Measurements from ENCODE around the gene KCNG2. TPM values are rescaled to one million over a fixed set of nuclear protein-coding genes. Genes with fewer than 3 reads are reported as not detected.
"Not testable (repeated sequence)": the region's sequence is repeated elsewhere in the genome, so short reads cannot be mapped to it uniquely, and the experiment has no call there.

KCNG2 gene
- total RNA-seq, 6 experiments from 2014 or later: not detected

GRCh38 chr18:79861687-79862086 lies 63.9 kb downstream of the KCNG2 start:
- WGBS (ENCODE audit: insufficient coverage, low coverage, low lambda C conversion rate, missing lambda C conversion rate): 67% methylated on average over 2 of the region's 2 CpGs
- Histone ChIP-seq H3K27ac (no peak overlapping the region), H3K36me3 (no peaks in the 10 kb centered on the region), H3K27me3 (no peaks in the 10 kb centered on the region), H3K4me1 (no peaks in the 10 kb centered on the region), H3K4me3 (no peak overlapping the region), H3K9me3 (no peaks in the 10 kb centered on the region)
- TF ChIP-seq CTCF (IDR thresholded peaks at IDR 0.05) (no peak), POLR2A (IDR thresholded peaks at IDR 0.05) (no peak)
- DNase-seq (no peak), ATAC-seq (no peak)
- intact Hi-C loops (cut with DNase I): no loop called here

GRCh38 chr18:79862562-79862961 lies 64.8 kb downstream of the KCNG2 start:
- ATAC-seq (no peak), DNase-seq (no peak)
- no peaks in the 10 kb centered on the region for H3K36me3 ChIP-seq
- H3K27ac ChIP-seq: no peak overlapping the region
- H3K4me1 ChIP-seq: no peaks in the 10 kb centered on the region
- no peaks in the 10 kb centered on the region for H3K9me3 ChIP-seq
- no peak overlapping the region for H3K4me3 ChIP-seq
- intact Hi-C loops (cut with DNase I): no loop called here
- no peak for TF ChIP-seq POLR2A (IDR thresholded peaks at IDR 0.05)
- no peak for TF ChIP-seq CTCF (IDR thresholded peaks at IDR 0.05)
- WGBS (ENCODE audit: insufficient coverage, low coverage, low lambda C conversion rate, missing lambda C conversion rate): 79% methylated on average over 12 of the region's 15 CpGs
- H3K27me3 ChIP-seq: no peaks in the 10 kb centered on the region

- peak in 1 of 3 donors; percentile 19 for DNase-seq
- TF ChIP-seq POLR2A (IDR thresholded peaks at IDR 0.05): no peak
- TF ChIP-seq CTCF (IDR thresholded peaks at IDR 0.05): no peak
- no peak overlapping the region for H3K4me3 ChIP-seq
These were observed 65.6 kb downstream of the KCNG2 start for GRCh38 chr18:79863161-79864005.

GRCh38 chr18:79864006-79864725 lies 66.4 kb downstream of the KCNG2 start:
- DNase-seq (peak in 1 of 3 donors; percentile 35), ATAC-seq (peak in 1 of 4 donors; percentile 25)
- Histone ChIP-seq H3K4me3 (no peak overlapping the region), H3K27me3 (no peaks in the 10 kb centered on the region), H3K36me3 (no peaks in the 10 kb centered on the region), H3K27ac (no peak overlapping the region), H3K9me3 (no peaks in the 10 kb centered on the region), H3K4me1 (no peaks in the 10 kb centered on the region)
- 81% methylated on average over 6 of the region's 74 CpGs for WGBS (ENCODE audit: insufficient coverage, low coverage, low lambda C conversion rate, missing lambda C conversion rate)
- TF ChIP-seq POLR2A (IDR thresholded peaks at IDR 0.05): no peak
- no peak for TF ChIP-seq CTCF (IDR thresholded peaks at IDR 0.05)
- intact Hi-C loops (cut with DNase I): no loop called here

More at GRCh38 chr18:79863161-79864005, 65.6 kb downstream of the KCNG2 start:
- H3K27ac ChIP-seq: no peak overlapping the region
- ATAC-seq: no peak
- no peaks in the 10 kb centered on the region for H3K27me3 ChIP-seq
- 93% methylated on average over 5 of the region's 102 CpGs for WGBS (ENCODE audit: insufficient coverage, low coverage, low lambda C conversion rate, missing lambda C conversion rate)
- intact Hi-C loops (cut with DNase I): no loop called here
- H3K9me3 ChIP-seq: no peaks in the 10 kb centered on the region
- no peaks in the 10 kb centered on the region for H3K36me3 ChIP-seq
- H3K4me1 ChIP-seq: no peaks in the 10 kb centered on the region

- ATAC-seq; H3K36me3 ChIP-seq; intact Hi-C loops (cut with DNase I); H3K27ac ChIP-seq; H3K27me3 ChIP-seq; DNase-seq; H3K4me3 ChIP-seq; H3K9me3 ChIP-seq; H3K4me1 ChIP-seq: not testable (repeated sequence)
- 91% methylated on average over 3 of the region's 4 CpGs for WGBS (ENCODE audit: insufficient coverage, low coverage, low lambda C conversion rate, missing lambda C conversion rate)
These were observed 67.2 kb downstream of the KCNG2 start for GRCh38 chr18:79864955-79865354.

GRCh38 chr18:79865951-79866350 lies 68.2 kb downstream of the KCNG2 start:
- H3K4me1 ChIP-seq; H3K9me3 ChIP-seq; H3K27me3 ChIP-seq; H3K36me3 ChIP-seq; H3K27ac ChIP-seq; ATAC-seq; H3K4me3 ChIP-seq; intact Hi-C loops (cut with DNase I): not testable (repeated sequence)
- 50% methylated on average over 3 of the region's 3 CpGs for WGBS (ENCODE audit: insufficient coverage, low coverage, low lambda C conversion rate, missing lambda C conversion rate)
- peak in 1 of 3 donors; percentile 11 for DNase-seq
